ENCODE data around the gene PAMR1.
"Not testable (repeated sequence)": the region's sequence is repeated elsewhere in the genome, so short reads cannot be mapped to it uniquely, and the experiment has no call there.

Gene PAMR1

GRCh38 chr11:35541621-35542375, 16.4 kb upstream of the PAMR1 start:
- DNase-seq = no peak

DNA sequence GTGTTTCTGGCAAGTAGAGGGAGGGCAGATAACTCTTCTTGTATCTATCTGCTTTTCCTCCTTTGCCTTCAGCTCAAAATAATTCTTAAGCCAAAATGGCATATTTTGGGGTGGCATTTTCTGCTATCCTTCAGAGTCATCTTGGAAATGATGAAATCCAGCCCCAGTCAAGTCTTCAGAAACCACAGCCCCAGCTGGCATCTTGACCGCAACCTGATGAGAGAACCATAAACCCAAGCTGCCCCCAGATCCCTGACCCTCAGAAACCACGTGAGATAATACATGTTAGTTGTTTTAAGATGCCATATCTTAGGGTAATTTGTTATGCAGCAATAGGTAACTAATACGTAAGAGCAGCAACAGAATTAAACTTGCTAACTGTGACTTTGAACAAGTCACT, 15.1 kb upstream of the PAMR1 start:
- no peak for DNase-seq

- no peak for DNase-seq
Measured at GRCh38 chr11:35539781-35540281, 14.4 kb upstream of the PAMR1 start.

DNA sequence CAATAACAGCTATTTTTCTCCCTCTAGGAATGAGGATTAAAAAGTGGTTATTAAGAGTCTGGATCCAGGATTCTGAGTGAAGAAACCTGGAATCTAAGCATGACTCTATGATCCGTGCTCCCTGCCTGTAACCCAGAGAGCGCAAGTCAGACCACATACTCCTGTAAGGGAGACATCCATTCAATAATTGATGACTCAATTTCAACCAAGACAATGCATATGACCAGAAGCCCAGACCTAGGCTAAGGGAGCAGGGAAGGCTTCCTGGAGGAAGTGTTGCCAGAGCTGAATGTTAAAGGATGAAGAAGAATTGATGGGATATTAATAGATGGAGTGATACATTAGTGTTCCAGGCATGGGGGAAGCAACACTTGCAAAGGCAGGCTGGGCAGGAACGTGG, 13.8 kb upstream of the PAMR1 start:
- no peak for DNase-seq

- no peak for DNase-seq
Measured at GRCh38 chr11:35536470-35536869, 11.1 kb upstream of the PAMR1 start.

GRCh38 chr11:35531246-35531645, 5.8 kb upstream of the PAMR1 start:
- DNase-seq = no peak

DNA sequence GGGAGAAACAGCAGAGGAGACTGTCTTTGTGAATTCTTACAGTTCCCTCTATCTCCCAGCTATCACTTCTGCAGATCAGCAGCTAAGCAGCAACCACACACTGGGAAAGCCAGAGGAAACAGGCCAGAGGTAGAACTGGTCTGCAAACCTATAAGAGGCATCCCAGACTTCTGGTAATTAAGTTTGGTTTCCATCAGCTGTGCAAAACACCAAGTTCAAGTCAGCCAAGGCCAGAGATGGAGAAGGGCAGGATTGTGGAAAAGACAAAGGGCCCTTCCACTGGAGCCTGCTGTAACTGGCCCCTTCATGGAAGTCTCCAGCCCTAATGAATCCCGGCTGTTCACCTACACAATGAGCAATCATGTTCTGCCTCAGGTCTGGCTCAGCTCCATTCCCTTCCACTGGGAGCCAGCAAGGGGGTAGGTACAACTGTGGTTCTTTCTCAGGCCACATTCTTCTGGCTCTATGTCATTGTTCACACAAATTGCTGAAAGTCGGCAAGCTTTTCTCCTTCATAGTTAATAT, 4.6 kb upstream of the PAMR1 start:
- no peak for DNase-seq

DNA sequence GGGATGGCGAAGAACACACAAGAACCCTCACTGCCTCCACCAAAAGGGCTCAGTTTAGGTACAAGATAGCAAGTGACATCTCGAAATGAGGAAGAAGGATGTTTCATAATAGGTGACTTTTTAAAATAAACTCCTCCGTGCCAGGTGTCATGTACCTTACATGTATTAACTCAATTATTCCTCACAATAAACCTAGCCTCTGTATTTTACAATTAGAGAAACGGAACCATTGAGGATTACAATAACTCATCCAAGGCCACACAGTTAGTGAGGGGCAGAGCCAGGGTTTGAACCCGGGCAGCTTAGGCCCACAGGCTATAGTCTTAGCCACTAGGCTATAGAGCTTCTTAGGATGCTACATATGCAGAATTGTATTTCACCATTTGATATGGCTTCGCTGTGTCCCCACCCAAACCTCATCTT, 965 bp upstream of the PAMR1 start:
- DNase-seq = no peak

- DNase-seq = no peak
Measured at GRCh38 chr11:35524780-35525179, 636 bp downstream of the PAMR1 start.

DNA sequence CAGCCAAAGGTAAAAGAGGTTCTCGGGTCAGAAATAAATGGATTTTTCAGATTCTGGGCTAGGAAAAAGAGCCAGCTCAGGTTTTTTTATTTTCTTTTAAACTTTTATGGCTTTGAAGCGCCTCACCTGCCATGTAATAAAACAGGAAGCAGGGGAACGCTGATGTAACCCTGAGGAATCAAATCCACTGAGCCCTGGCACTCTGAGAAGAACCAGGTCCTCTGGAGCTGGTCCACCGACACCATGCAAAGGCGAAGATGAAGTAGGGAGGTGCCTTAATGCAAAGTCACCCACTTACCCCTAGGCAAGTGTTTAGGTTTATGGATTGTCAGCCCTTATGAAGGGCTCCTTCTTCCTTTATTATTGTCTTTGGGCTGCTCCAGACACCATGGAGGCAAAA, 1.6 kb downstream of the PAMR1 start:
- DNase-seq = no peak

DNA sequence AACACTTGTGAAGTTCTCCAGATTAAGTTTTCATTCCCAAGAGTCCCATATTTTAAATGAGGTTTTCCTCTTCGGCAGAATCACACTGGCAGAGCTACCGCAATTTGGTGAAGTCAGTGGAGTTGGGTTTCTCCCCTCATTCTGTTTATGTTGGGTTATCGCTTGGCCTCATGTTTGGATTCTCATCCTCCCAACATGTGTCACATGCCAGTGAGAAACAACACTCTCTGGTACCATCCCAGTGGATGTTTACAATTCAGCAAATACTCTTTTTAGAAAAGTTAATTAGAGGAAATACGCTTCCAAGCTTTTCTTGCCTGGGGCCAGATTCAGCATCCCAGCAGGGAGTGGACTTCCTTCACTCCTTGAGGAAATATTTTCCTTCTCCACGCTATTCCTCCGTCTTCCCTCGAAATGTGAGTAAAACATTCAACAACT, 2.1 kb downstream of the PAMR1 start:
- DNase-seq = no peak

DNA sequence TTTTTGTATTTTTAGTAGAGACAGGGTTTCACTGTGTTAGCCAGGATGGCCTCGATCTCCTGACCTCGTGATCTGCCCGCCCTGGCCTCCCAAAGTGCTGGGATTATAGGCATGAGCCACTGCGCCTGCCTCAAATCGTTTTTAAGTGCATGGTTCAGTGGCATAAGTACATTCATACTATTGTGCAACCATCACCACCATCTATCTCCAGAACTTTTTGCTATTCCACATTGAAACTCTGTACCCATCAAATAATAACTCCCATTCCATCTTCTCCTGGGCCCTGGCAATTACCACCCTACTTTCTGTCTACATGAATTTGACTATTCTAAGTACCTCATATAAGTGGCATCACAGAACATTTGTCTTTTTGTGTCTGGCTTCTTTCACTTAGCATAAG, 3.3 kb downstream of the PAMR1 start:
- not testable (repeated sequence) for DNase-seq

GRCh38 chr11:35520376-35520775, 5.0 kb downstream of the PAMR1 start:
- no peak for DNase-seq

GRCh38 chr11:35518766-35519165, 6.7 kb downstream of the PAMR1 start:
- DNase-seq = no peak

DNA sequence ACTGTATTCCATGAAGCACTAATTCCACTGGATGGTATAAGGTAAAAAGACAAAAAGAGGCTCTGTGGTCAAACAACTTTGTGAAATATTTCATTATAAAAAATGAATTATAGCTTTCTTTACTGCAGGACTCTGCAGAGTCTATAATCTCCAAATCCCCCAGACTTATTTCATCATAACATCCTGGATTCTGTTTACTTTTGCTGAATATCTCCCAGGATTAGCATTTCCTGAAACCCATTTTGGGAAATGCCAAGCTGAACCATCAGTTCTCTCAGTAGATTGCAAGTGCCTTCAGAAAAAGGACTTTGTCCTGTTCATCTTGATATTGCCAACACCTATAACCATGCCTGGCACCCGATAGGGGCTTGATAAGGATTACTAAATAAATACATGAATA, 7.9 kb downstream of the PAMR1 start:
- no peak for DNase-seq

DNA sequence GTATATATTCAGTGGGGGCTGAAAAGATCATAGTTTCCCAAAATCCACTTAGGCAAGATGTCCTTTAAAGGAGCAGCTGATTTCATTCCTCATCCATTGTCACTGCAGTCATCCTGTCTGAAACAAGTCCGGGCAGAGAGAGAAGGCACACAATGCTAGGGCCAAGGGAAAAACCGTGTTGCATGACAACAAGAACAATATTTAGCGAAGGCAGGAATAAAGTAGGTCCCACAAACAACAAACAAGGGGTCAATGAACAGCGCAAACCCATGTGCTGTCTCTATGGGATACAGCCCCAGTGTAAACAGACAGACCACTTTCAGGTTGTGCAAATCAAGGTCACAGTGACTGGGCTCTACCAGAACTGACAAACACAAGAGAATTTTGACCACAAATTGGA, 9.0 kb downstream of the PAMR1 start:
- DNase-seq = no peak

DNA sequence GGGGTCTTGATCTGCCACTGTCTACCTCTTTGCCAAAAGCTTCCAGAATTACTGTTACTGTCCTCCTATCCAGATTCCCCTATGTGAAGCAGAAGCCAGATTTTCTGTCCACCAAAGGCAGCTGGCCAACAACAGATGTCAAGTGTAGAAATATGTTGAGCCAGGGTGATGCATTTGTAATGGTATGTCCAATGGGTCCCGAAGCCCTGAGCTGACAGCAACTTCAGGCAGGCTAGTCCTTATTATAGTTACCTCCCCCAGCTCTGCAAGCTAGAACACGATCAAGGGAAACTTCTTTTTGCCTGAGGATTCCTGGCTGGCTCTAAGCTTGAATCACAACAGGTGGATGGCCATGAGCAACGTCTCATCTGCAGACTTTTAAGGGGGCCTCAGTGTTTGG, 10.2 kb downstream of the PAMR1 start:
- no peak for DNase-seq

- no peak for DNase-seq
Measured at GRCh38 chr11:35514481-35514880, 10.9 kb downstream of the PAMR1 start.

DNA sequence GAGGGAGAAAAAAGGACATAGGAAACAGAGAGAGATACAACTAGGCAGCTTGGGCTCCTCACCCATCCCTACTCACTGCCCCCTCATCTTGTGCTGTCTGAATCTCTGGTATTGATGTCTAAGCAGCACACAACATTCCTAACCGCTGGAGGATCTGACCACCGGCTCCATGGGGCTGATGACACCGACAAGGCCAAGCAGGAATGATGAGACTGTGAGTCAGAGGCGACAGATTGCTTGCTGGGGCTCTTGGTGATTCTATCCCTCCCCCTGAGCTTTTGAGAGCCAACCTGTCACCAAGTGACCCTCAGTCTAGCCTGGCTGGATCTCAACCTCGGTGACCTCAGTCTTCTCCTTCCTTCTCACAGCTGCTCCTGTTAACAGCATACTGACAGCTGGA, 13.8 kb downstream of the PAMR1 start:
- DNase-seq = no peak

DNA sequence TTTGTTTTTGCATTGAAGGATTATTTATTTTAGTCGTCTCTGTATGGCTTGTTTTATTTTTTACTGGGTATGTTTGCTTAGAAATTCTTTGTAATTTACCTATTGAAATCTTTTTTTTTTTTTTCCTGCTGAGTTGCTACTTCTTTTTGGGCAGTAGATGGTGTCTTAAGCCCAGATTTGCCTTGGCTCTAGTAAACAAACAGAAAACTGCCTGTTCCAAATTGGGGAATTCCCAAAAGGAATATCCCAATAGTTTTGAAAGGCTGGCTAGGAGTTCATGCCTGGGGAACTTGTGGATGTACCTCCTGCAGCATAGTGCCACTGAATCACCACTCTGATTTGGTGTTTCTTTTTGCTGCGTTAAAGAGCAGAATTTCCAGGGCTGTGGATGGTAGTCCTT, 17.7 kb downstream of the PAMR1 start:
- no peak for DNase-seq

GRCh38 chr11:35501776-35502175, 23.6 kb downstream of the PAMR1 start:
- DNase-seq = no peak

DNA sequence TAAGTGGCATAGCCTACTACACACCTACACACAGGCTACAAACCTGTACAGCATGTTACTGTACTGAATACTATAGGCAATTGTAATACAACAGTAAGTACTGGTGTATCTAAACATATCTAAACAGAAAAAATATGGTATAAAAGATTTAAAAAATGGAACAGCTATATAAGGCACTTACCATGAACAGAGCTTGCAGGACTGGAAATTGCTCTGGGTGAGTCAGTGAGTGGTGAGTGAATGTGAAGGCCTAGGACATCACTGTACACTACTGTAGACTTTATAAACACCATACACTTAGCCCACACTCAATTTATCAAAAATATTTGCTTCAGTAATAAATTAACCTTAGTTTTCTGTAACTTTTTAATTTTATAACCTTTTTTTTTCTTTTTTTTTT, 24.7 kb downstream of the PAMR1 start:
- DNase-seq = no peak

- DNase-seq = no peak
Measured at GRCh38 chr11:35496416-35496815, 29.0 kb downstream of the PAMR1 start.

DNA sequence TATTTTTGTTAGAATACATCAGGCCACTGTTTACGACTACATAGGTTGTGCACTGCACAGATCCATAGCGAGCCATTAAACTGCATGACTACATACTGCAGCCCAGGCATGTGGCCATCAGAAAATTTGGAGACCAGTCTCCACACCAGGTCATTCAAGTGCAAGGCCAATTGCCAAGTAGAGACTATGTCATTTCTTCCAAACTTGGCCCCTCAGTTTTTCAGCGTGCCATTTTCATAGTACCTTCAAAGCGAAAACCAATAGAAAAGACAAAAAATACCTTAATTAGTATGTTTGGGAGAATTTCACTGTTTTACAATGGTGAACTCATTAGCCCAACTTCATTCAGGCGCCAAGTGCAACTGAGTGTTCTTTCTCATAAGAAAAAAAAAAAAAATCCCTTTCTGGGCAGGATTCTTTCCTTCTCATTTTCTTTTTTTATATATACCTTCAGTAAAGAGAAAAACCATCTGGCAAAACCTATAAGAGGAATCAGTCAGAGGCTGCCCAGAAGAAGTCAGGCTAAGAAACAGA, 30.4 kb downstream of the PAMR1 start:
- DNase-seq = no peak

Measured in CD4-positive, alpha-beta T cell treated with Interferon gamma for 1 hour (primary cell).